ENCODE data around the gene A3GALT2.

Gene A3GALT2

GRCh38 chr1:33320619-33321165 is at the start of gene A3GALT2:
Gene A3GALT2, minus strand, starts transcription at chr1:33321098. Its CDS starts 0 bp downstream, at chr1:33321098.
- no peak for DNase-seq

- peak in 3 of 58 donors; percentile 21 to 33 (median 29) for DNase-seq
Measured at GRCh38 chr1:33370301-33370700, 49.4 kb upstream of the A3GALT2 start.

GRCh38 chr1:33369764-33370163 is 48.9 kb upstream of the A3GALT2 start:
- DNase-seq: no peak

GRCh38 chr1:33369081-33369480 is 48.2 kb upstream of the A3GALT2 start:
- DNase-seq: no peak

GRCh38 chr1:33368431-33368830 is 47.5 kb upstream of the A3GALT2 start:
- no peak for DNase-seq

GRCh38 chr1:33367485-33368405 is 46.8 kb upstream of the A3GALT2 start:
- peak in 56 of 58 donors; percentile 21 to 94 (median 80) for DNase-seq

GRCh38 chr1:33366762-33367484 is 46.0 kb upstream of the A3GALT2 start:
- peak in 8 of 58 donors; percentile 13 to 61 (median 34) for DNase-seq

- peak in 10 of 58 donors; percentile 22 to 56 (median 30) for DNase-seq
Measured at GRCh38 chr1:33365560-33365997, 44.7 kb upstream of the A3GALT2 start.

GRCh38 chr1:33364565-33364918 is 43.6 kb upstream of the A3GALT2 start:
- peak in 2 of 58 donors; percentile 47 to 48 for DNase-seq

- DNase-seq: peak in 46 of 58 donors; percentile 22 to 86 (median 56)
Measured at GRCh38 chr1:33363470-33363861, 42.6 kb upstream of the A3GALT2 start.

GRCh38 chr1:33363021-33363420 is 42.1 kb upstream of the A3GALT2 start:
- no peak for DNase-seq

GRCh38 chr1:33361532-33362235 is 40.8 kb upstream of the A3GALT2 start:
- DNase-seq: no peak

GRCh38 chr1:33360367-33360766 is 39.5 kb upstream of the A3GALT2 start:
- DNase-seq: no peak

GRCh38 chr1:33359931-33360330 is 39.0 kb upstream of the A3GALT2 start:
- DNase-seq: no peak

- peak in 1 of 58 donors; percentile 19 for DNase-seq
Measured at GRCh38 chr1:33358795-33359503, 38.1 kb upstream of the A3GALT2 start.

GRCh38 chr1:33358114-33358794 is 37.4 kb upstream of the A3GALT2 start:
- peak in 3 of 58 donors; percentile 37 to 56 (median 40) for DNase-seq

- no peak for DNase-seq
Measured at GRCh38 chr1:33357099-33357498, 36.2 kb upstream of the A3GALT2 start.

- no peak for DNase-seq
Measured at GRCh38 chr1:33354707-33355316, 33.9 kb upstream of the A3GALT2 start.

- no peak for DNase-seq
Measured at GRCh38 chr1:33353531-33353930, 32.6 kb upstream of the A3GALT2 start.

Measured in anterior cingulate cortex (tissue), 58 donors.